SK-MEL-5 (cell line): Measurements from ENCODE around the gene PRKACB. TPM values are rescaled to one million over a fixed set of nuclear protein-coding genes. Genes with fewer than 3 reads are reported as not detected.

Experiments used
- DNase-seq: peaks from one replicate; pipeline ENCODE4 v3.0.0-alpha.2; 2016; ENCODE audit warnings: low read depth, low spot score
- in situ Hi-C: cut with HindIII; loops from 2 replicates; pipeline ENCODE4 v1.10.0; 2016; ENCODE audit warnings: low sequenced_read_pairs, high pct_unique_total_duplicates, low pct_unique_long_range_greater_than_20kb
- total RNA-seq: library from RNA; depleted of rRNA; stranded (reverse); fragments of >200 nt; shearing (Covaris generic); gene quantifications from 2 replicates; pipeline ENCODE4 v1.2.3, GENCODE V29; 2014

The PRKACB gene
- total RNA-seq, 1 experiment from 2014 or later = 29.1 TPM

GRCh38 chr1:84253036-84253435 is 109.0 kb downstream of the PRKACB start:
- DNase-seq = no peak
- in situ Hi-C loops = no loop called here

DNA sequence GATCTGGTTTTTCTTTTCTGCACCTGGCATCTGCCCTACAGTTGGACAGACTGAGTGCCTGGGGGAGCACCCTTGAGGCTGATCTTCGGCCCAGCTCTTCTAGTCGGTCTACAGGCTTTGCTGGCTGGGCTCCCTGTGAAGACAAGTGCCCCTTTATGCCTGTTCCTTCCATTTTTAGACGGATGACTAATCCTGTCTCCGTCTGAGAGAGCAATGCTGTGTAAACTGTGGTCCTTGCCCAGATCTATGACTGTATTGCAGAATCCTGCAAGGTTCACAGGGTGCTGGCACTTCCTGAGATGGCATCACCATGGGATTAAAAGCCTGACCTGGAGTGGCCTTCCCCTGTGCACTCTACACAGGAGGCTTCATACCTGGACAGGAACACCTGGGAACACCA is 109.8 kb downstream of the PRKACB start:
- DNase-seq = peak; percentile 90
- in situ Hi-C loops = no loop called here

- in situ Hi-C loops = no loop called here
- no peak for DNase-seq
Observed at GRCh38 chr1:84254703-84255238, 110.7 kb downstream of the PRKACB start.

- in situ Hi-C loops = no loop called here
- DNase-seq = no peak
Observed at GRCh38 chr1:84255582-84255981, 111.5 kb downstream of the PRKACB start.

DNA sequence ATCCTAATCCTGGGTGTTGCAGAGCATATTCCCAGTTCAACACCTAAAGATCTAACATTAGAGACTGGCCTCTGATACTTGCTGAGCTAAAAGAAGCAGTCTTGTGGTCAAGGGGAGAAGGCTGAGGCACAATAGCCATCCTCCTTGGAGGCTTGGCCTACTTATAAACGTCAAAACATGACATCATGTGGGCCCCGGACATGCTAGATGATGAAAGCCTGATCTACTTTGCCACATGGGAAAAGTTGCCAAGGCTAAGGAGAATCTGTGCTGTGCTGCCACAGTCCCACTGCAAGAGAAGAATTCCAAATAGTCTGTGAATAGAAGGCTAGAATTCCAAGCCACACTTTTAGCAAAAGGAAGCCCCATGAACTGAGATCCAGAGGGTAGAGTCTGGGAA is 113.5 kb downstream of the PRKACB start:
- DNase-seq = no peak
- in situ Hi-C loops = no loop called here

DNA sequence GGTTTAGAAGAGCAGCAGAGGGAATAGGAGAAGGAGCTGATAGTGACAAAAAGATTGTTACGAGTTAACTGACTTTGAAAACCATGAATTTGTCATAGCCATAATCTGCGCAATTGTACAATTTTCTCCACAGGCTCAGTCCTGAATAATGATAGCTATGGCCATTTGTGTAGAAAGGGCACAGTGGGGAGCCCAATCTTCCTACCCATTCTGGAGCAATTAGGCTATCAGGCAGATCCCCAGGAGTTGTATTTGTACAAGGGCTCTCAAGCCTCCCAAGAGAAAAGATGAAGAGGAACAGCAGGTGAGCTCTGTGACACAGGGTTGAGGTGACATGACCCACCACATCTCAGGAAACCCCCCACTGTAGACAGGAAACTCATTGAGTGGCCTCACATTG is 115.3 kb downstream of the PRKACB start:
- DNase-seq = no peak
- in situ Hi-C loops = no loop called here

DNA sequence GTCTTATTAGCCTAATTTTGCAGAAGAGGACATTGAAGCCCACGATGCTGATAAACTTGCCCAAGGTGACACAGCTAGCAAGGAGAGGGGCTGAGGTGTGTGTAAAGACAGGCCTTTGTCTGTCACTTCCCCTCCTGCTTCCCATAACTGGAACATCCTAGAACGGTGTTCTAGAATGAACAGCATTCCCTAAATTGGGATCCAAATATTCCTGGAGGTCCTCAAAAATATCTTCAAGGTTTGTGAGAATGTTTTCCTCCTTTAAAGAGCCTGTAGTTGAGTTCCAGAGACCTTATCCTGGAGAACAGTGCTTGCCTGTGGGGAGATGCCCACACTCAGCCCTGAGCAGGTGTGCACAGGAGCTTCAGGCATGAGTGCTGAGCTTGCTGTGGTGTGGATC is 115.9 kb downstream of the PRKACB start:
- no peak for DNase-seq
- in situ Hi-C loops = no loop called here

DNA sequence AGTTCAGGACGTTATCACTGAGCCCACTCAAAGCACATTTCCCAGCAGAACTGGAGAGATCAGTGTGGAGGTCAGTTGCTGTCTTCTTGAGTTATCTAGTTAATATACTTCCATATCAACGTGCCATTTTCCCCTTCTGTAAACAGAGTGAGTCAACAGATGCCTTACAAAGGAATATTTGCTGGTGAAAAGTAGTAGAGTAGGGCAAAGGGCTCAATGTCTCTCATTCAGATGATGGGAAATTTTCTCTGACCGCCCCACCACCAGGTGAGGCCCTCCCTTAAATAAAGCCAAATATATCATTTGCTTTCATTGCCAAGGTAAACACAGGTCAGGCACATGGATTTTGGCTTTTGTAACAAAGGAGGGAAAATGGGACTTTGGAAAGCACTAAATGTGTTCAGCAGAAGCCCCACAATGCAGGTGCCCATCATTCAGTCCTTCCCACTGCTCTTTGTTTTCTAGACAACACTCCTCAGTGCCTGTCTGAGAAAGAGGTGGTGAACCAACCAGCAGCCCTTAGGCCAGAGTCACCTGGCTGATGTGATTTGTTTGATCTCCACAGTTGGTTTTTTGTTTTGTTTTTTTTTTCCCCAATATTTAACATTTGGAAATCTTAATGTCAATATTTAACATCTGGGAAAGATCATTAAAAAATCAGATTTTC is 116.9 kb downstream of the PRKACB start:
- in situ Hi-C loops = no loop called here
- DNase-seq = no peak

GRCh38 chr1:84264961-84265360 is 120.9 kb downstream of the PRKACB start:
- in situ Hi-C loops = no loop called here
- no peak for DNase-seq

DNA sequence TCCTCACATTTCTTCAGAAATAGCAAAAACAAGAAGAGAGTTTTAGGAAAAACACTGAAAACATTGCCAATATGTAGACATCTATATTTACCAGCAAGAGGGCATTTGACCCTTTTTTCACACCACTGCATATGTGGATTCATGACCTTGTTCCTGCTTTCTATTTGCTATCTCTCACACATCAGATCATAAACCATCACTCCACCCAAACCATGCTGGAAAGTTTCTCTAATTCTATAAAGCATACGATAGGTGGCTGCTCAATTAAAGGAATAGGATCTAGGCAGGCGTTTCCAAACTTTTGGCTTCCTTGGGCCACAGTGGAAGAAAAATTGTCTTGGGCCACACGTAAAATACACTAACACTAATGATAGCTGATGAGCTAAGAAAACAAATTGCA is 121.8 kb downstream of the PRKACB start:
- no peak for DNase-seq
- in situ Hi-C loops = no loop called here

DNA sequence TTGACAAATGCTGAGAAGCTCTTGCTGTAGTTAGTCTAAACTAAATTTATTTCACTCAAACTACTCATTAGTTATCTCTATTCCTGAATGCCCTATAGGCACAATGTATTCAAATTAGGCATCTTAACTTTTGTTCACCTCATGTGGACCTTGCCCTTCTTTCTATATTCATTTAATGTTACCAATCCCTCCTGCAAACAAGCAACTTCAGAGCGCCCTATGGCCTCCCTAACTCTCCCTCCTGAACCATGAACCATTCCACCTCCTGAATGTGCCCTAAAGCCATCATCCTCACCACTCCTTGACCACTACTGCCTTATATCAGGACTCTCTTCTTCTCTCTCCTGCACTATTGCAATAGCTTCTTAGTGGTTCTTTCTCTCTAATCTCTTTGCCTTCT is 122.7 kb downstream of the PRKACB start:
- in situ Hi-C loops = no loop called here
- no peak for DNase-seq

GRCh38 chr1:84267476-84267875 is 123.4 kb downstream of the PRKACB start:
- peak; percentile 39 for DNase-seq
- in situ Hi-C loops = no loop called here

- no peak for DNase-seq
Observed at GRCh38 chr1:84268346-84268745, 124.3 kb downstream of the PRKACB start.

GRCh38 chr1:84269306-84269705 is 125.2 kb downstream of the PRKACB start:
- DNase-seq = no peak
- in situ Hi-C loops = no loop called here

More at GRCh38 chr1:84268346-84268745, 124.3 kb downstream of the PRKACB start:
- in situ Hi-C loops = no loop called here

DNA sequence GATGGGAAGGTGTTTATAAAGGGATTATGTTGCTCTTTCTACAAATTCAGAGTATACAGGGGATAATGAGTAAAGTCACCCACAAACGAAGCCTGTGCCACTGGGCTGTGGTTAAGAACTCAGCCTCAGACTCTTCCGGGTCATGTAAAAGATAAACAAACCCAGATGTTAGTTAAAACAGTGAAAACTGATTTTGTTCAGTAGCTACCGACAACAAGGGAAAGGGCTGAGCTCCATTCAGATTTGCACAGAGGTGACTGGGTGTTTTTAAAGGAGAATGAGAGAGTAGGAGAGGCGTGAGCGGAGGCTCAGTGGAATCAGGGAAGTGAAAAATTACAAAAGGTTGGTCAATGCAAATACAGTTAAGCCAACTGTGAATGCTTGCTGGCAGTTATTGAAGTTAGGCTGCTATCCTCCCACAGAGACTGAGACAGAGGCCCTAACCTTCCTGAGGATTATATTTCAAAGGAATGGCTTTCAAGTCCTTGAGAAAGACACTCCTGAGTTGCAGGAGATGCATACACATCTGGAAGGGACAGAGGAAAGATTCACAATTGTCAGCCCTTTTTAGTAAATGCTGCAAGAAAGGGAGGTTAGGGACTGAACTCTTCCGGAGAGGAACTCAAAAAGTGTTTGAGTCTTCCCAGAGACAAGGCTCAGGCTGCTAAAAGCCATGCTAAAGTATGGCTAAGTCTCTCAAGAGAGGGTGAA is 127.5 kb downstream of the PRKACB start:
- DNase-seq = no peak
- in situ Hi-C loops = no loop called here

- no peak for DNase-seq
Observed at GRCh38 chr1:84272401-84272800, 128.3 kb downstream of the PRKACB start.

DNA sequence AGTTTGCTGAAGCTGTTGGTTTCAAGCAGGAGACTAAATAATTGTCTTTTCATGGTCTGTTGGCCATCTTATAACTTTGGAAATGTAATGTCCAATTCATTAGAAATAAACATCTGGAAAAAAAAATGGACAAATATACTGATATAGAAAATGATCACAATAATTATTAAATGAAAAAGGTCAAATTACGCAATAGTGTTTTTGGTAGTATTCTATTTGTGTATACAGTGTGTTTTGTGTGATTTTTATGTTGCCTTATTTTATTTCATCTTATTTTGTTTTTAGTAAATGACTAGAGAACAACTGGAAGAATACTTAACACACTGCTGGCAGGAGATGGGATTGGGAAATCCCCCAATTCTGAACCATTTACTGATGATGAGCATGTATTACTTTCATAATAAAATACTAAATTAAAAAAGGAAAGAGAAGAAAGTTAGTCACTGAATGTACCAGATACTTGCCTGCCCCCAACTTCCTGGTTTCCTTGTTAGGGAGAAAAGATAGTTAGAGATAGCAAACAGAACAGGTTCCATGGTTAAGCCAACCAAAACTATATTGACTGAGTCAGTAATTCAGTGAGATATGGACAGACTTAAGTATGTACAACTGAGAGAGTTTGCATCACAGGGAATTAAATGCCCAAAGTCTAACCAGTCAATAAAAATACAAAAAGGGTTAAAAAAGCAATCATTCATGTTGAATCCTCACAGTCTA is 133.4 kb downstream of the PRKACB start:
- in situ Hi-C loops = no loop called here
- DNase-seq = no peak

More at GRCh38 chr1:84272401-84272800, 128.3 kb downstream of the PRKACB start:
- in situ Hi-C loops = no loop called here

GRCh38 chr1:84278905-84279304 is 134.8 kb downstream of the PRKACB start:
- no peak for DNase-seq
- in situ Hi-C loops = no loop called here
